Amygdala (tissue), 56 donors: ENCODE measurements around the gene FAM181A.

Experiments
- DNase-seq, 56 donors: peaks; one replicate each; lab custom pipeline; 2025; lab: John Stamatoyannopoulos, UW

FAM181A gene

GRCh38 chr14:93928184-93929047 lies 1.3 kb downstream of the FAM181A start:
- DNase-seq = peak in 3 of 56 donors; percentile 10 to 32 (median 26)

DNA sequence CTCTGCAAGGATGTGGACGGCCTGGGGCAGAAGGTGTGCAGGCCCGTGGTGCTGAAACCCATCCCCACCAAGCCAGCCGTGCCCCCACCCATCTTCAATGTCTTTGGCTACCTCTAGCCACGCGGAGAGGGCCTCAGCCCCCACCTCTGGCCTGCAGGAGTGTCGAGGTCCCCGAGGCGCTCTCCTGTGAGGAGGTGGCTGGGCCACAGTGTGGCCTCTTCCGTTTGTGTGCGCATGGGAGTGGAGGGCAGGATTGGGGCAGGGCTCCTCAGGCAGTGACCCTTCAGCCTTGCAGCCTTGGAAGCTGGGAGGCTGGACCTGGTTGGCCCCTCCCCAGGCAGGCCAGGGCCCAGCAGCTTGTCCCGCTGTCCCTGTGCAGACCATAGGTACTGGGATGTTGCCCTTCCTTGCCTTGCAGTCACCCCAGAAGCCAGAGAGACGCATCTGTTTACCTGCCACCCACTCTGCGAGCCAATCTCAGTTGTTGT lies 1.9 kb downstream of the FAM181A start:
- no peak for DNase-seq

DNA sequence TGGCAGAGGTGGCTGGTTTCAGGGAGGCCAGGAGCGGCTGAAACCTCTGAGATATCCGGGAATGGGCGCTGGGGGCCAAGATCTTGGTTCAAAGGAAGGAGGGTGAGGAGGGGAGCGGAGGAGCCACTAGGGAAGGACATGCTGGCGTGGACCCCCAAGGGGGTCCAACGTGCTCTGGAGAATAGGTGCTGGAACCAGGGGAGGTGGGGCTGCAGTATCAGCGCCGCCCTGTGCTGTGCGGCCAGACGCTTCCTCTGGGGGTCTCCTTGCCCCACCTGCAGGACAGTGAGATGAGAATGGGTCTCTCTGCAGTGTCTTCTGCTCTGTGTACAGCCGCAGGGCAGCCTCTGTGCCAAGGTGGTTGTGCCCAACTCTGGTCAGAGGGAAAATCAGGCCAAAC lies 2.5 kb downstream of the FAM181A start:
- no peak for DNase-seq

DNA sequence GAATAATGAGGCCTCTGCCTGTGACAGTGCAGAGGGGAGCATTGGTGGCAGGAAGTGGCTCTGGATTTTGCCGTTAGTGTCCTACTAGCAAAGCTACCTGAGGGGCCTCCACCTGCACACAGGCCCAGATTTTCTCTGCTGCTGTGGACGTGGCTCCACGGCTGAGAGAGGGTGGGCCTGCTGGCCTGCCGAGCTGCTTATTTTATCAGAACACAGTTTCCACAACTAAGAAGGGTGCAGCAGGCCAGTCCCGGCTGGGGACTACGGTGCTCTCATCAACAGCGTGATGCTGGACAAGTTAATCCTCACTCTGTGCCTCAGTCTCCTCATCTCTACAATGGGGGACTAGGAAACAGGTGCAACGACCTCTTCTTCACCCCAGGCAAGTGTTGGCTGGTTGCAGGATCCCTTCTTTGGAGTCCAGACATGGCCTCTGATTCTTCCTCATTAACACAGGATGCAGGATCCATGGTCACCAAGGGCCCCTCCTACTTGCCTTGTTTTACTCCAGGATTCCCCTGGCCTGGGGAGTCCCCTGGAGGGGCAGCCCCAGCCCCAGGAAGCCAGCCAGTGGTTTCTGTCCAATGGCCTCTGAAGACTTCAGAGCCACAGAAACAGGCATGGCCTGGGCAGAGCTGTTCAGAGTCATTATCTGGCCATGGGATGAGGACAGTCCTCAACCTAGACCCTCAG lies 3.3 kb downstream of the FAM181A start:
- no peak for DNase-seq

- DNase-seq = no peak
These were observed 3.8 kb downstream of the FAM181A start for GRCh38 chr14:93930989-93931307.

DNA sequence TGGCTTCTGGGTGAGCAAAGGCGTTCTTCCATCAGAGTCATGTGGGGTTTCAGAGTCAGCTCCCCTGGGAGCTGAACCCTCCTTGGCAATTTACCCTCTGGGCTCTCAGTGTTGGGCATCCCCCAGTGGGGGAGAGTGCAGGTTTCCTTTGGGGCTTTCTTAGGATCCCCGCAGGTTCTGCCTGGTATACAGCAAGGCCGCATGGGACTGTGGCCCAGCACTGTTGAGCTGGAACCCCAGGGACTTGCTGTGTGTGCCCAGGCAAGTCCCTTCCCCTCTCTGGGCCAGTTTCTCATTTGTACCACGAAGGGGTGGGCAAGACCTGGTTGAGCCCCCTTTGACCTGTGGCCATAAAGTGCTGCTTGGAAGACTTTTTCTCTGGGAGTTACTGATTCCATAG lies 5.5 kb downstream of the FAM181A start:
- no peak for DNase-seq

DNA sequence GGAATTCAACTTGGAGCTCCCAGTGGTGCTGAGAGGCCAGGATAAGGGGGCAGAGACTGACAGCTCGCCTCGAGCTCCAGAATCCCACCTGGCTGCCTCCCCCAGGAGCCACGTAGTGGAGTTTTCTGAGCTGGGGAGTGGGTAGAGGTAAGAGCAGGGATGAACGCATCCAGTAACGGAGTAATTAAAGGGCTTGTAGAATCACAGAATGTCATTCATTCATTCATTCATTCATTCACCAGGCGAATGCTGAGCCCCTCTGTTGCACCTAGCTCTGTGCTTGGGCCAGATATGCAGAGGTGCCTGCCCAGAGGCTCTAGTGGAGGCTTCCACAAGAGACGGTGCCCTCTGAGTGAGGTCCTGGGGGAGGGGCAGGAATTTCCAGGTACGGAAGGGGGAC lies 8.1 kb downstream of the FAM181A start:
- DNase-seq = no peak

GRCh38 chr14:93936245-93936644 lies 9.1 kb downstream of the FAM181A start:
- DNase-seq = no peak

GRCh38 chr14:93936926-93937325 lies 9.8 kb downstream of the FAM181A start:
- no peak for DNase-seq

DNA sequence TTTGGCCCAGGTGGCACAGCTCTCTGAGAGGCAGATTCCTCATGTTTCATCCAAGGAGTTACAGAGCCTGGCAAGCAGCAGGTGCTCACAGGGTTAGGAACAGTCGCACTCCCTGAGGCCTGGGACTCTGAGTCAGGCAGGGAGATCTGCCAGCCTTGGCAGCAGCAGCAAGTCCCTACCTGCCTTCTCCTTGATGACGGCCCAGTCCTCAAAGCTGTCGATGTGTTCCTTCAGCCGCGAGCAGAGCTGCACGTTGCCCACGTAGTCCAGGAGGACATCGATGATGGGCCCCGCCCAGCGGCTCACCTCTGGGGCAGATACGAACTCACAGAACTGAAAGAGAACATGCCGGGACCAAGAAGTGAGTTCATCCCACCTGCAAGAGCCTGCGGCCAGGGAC lies 10.4 kb downstream of the FAM181A start:
- DNase-seq = no peak

GRCh38 chr14:93938751-93939303 lies 11.7 kb downstream of the FAM181A start:
- DNase-seq = no peak

DNA sequence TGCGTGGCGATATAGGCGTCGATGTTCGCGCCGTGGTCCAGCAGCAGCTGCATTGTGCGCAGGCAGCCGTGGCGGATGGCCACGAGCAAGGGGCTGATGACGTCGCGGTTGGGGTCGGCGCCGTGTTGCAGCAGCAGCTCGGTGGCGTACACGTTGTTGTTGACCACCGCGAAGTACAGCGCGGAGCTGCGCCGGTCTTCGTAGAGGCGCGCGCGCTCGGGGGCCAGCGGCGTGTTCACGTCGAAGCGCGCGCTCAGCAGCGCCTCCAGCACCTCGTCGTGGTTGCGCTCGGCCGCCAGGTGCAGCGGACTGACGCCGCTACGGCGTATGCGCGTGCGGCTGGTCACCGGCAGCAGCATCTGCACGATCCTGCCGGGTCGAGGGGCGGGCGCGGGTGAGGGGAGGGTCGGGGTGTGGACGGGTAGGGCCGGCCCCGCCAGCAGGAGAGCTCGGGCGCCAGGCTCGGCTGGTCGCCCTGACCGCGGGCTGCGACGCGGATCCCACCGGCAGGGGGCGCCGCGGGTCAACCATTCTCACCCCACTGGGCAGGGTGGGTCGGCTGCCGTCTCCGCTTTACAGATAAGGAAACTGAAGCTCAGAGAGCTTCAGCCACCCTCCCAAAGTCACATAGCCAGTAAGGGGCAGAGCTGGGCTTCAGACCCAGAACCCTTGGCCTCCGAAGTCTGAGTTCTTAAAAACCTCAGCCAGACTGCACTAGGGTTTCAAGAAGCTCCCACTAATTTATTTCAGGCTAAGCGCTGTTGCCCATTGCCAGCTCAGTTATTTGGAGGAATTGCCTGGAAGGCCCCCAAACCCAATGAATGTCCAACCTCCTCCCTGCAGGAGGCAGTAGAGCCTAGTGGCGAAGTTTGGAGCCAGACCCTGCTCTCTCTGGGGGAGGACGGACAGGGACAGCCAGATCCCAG lies 12.4 kb downstream of the FAM181A start:
- DNase-seq = peak in 45 of 56 donors; percentile 7 to 83 (median 51)

DNA sequence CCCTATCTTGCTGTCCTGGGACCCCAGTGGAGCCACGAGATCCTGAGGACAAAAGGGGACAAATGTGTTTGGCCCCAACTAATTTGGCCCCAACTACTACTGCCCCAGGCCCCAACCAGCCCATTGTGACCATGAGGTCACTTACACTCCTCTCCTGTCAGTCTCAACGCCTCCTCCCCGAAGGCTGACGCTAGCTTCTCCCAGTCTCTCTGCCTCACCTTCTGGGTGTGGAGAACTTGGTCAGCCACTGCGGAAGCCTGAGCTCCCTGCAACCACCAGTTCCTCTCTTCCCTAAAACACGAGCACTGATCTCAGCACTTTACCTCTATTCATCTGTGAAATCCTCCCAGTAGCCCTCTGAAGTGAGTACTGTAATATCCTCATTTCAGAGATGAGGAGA lies 13.3 kb downstream of the FAM181A start:
- DNase-seq = no peak

GRCh38 chr14:93941293-93941910 lies 14.3 kb downstream of the FAM181A start:
- DNase-seq = no peak

- DNase-seq = no peak
These were observed 15.9 kb downstream of the FAM181A start for GRCh38 chr14:93943052-93943451.

DNA sequence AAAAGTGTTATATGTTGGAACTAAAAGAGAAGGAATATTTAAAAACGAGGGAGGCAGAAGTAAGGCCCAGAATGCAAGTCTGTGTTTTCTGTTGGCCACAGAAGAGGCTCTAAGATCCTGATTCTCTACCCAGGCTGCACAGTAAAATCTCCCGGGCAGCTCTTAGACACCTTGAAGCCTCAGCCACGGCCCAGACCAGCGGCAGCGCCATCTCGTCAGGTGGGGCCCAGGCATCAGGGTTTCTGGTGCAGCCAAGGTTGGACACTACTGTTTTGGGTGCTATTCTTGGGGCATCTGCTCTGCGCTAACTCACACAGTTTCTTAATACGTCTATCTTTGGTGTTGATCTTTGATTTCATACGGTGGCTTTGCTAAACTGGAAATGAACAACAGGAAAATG lies 16.8 kb downstream of the FAM181A start:
- no peak for DNase-seq

- no peak for DNase-seq
These were observed 17.4 kb downstream of the FAM181A start for GRCh38 chr14:93944348-93945069.

GRCh38 chr14:93945070-93945399 lies 17.9 kb downstream of the FAM181A start:
- DNase-seq = no peak

GRCh38 chr14:93946104-93946503 lies 19.0 kb downstream of the FAM181A start:
- DNase-seq = no peak
